HG03432 (cell line): Measurements from ENCODE around the gene MID1.

ENCODE experiments used
- ATAC-seq: cut with Tn5 transposase; IDR thresholded peaks from one replicate; pipeline ENCODE4 v1.9.1; 2021; ENCODE audit warnings: mild to moderate bottlenecking, moderate library complexity; ENCODE audit not compliant: unreplicated experiment

MID1 gene

DNA sequence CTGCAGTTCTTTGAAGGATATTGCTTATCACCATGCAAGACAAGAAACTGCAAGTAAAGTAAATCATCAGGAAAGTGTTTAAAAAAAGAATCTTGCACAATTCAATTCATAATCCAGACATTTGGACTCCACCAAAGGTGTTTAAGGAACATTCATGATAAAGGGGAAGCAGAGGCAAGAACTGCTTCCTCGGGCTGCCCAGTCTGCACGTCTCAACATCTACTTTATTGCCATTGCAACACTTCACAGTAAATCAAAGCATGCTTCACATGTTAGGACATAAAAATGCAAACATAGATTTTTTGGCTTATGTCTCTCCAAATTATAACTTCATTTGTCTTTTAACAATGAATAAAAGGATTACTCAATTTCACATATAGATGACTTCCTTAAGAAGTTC is 42.5 kb downstream of the MID1 start:
- no peak for ATAC-seq

DNA sequence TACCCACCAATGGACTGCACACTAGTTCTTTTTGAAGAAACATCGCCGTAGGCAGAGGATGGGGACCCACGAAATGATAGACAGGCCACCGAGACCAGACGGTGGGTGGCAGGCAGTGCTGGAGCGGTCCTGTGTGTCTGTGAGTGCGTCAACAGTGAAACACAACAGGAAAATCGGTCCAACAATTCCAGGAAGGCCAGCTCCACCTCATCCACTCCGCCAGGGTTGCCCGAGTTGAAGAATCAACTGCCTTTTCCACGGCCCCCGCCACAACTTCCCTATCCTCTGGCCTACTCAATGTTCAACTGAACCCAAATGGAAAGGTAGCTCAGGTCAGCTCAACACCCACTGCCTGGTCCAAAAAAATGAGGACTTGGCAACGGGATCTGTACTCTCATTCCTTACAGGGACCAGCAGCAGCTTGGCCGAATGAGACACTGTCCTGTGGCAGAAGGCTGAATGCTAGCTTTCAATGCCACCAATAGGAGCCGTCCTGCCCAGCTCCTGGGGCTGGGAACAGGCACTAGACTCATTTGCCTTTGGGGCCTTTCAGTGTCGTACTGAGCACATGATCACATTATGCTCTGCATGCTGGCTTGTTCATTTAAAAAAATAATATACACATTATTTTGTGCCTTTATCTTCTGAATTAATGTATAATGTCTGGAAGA is 43.5 kb downstream of the MID1 start:
- no peak for ATAC-seq

DNA sequence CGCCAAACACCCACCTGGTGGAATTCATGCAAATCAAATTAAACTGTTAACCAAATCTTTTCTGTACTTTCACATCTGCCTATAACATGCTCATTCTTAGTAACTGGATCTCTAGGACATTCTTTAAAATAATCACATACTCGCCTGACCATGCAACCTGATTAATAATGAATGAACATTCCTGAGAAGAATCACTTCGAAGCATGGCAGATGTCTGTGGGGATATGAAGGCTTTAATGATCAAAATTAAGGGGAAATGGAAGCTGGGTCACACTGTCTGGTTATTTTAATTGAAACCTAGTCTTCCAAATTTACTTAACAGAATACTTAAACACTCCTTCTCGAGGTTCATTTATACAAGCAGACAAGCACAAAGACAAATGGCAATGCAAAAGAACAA is 44.2 kb downstream of the MID1 start:
- ATAC-seq = no peak

DNA sequence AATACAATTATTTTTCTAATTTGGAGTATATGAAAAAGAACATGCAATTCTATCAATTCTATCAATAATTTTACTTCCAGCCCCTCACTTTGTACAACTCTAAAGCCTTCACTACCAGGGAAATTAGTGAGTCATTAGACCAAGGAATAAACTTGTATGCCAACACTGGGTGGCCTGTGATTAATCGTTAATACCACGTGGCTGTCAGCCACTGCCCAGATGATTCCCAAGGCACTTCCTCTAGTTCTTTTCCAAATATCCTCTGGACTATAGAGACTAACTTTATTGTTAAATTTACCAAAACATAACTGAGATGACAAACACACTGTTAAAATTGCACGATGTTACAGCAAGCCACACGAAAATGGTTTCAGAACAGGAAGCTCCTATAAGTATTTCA is 45.7 kb downstream of the MID1 start:
- ATAC-seq = no peak

DNA sequence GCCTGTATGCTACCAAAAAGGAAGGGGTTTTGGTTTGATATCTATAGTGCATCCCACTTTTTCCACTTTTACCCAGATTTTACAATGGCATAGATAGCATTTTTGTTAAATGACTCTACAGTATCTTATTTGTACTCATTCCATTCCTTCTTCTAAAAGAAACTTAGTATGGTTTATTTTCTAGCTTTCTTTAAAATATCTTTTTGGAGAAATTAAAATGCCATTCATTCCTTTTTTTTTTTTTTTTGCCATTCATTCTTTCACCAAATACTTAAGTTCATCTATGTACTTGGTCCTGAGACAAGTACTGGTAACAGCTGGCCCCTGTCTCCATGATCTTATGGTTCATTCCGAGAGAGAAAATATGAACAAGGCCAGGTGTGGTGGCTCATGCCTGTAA is 49.1 kb downstream of the MID1 start:
- no peak for ATAC-seq

DNA sequence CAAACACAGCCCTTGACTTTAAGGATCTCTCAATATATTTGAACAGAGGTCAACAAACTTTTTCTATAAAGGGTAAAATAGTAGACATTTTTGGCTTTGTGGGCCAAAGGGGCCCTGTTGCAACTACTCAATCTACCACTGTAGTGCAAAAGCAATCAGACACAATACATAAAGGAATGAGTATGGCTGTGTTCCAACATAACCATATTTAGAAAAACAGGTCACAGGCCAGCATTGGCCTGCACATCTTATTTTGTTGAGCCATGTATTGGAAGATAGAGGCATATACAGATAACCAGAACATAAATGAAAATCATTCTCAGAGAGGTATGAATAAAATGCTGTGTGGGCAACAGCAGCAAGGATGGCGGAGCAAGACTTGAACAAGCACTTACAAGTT is 49.8 kb downstream of the MID1 start:
- no peak for ATAC-seq

DNA sequence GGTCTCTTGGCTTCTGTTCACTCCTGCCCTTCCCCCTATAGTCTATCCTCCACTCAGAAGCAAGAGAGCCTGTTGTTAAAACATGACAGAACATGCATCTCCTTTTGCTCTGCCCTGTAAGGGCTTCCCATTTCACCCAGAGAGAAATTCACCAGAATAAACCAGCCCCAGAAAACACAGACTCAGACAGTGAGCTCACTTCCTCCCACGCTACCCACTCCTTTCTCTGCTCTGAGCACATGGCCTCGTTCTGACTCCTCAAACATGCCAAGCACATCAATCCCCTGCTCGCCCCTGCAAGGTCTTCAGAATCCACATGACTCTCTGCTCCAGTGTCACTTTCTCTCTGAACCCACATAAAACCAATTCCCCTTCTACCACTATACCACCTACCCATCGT is 50.4 kb downstream of the MID1 start:
- no peak for ATAC-seq

DNA sequence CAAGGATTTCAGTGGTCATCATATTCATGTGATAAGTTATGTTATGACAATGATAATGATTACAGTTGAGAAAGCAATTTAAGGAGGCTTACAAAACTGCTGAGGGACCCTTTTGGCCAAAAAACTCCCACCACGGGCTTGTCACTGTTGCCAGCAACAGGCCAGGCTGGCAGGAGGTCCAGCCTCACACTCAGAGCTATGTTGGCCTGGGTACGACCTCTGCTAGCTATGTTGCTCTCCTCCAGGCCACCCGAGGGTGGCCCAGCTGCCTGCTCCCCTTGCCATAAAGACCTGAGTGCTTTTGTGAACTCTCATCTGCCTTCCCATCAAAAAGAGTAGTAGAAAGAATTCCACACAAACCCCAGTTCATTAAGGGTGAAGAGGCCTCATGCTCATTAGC is 52.0 kb downstream of the MID1 start:
- ATAC-seq = no peak

DNA sequence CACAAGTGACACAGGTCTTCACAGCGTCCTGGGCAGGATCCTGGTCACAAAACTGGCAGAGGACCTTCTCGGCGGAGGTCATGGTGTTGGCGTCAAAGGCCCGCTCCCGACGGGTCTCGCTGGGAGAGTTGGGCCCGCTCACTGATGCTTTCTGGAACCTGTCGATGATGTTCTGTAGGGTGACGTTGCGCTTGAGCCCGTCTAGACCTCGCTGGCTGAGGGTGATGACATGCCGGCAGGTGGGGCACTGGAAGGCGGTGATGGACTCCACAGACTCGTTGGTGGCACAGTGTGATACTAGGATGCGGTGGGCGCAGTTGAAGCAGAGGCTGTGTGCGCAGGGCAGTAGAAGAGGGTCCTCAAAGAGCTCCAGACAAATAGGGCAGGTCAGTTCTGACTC is 53.2 kb downstream of the MID1 start:
- no peak for ATAC-seq

DNA sequence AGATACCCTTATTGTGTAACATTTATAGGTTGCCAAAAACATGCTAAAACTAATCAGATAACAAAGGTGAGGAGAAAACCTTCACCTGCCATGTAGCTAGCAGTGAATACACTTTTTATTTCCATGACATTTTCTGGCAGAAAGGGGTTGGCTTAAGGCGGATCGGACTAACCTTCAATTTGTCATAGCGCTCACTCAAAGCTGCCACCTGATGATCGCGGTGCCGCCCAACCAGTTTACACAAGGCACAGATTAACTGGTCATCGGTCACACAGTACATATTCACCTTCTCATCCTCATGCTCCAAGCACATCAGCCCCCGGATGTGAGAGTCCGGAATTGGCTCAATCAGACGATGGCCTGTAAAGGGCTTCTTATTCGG is 53.7 kb downstream of the MID1 start:
- no peak for ATAC-seq

DNA sequence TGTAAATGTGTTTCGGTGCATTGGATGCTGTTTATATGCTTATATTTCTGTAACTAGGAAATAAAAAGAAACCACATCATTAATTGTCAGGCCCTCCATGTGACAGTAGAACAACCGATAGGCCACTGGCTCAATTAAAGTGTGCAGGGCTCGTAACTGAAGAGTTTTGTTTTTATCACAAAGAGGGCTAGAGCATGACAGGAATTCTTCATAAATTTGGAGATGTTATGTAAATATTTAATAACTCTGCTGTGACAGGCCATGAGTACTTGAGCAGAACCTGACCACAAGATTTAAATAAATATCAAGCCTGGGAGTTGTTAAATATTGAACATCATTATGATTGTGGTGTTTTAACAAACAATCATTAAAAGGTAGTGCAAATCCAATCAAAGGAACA is 55.9 kb downstream of the MID1 start:
- ATAC-seq = no peak

DNA sequence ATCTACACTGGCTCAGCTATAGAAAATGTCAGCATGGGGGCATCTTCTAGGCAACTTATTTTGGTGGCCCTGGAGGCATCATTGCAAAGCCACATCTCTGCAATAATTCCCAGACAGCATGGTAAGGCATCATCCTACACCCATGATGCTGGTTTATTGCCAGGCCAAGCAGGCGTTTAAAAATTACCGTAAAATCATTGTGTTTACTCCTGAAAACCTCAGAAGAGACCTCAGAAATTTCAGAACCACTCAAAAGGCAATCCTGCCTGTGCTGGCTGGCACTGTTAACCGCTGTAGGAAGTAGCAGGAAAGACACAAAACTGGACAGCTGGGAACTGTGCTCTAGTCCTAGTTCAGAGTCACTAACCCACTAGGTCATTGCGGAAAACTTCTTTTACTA is 63.2 kb downstream of the MID1 start:
- no peak for ATAC-seq

DNA sequence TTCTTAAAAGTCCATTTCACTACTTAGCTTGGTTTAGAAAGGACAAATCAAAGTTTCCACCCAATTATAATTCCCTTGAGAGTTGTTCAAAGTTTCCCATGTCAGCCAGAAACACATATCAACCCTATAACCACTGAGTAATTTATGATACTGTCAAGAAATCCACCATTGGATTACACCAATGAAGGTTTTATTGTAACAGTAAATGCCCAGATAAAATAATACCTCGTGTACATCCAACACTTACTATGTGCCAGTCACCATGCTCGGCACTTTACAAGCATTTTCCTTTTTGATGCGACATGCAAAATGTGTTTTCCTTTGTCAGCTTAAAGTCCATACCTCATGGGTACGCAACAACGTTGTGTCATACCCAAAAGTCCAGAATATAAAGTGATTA is 64.0 kb downstream of the MID1 start:
- ATAC-seq = no peak

DNA sequence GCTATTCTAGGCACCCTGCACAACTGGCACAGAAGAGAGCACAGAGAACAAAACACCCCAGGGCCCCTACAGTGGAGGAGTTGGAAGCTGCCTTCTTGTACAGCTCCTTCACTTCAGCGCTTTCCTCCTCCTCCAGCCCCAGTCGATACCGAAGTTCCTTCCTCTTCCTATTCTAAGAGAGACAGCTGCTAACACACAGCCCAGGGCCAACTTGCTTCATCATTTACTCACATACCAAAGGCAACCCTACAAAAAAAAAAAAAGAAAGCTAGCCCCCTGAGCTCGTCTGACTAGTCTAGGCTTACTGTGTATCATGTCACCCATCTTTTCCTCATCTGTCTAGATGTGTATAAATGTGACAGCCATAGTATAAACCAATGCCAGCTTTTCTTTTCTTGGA is 64.5 kb downstream of the MID1 start:
- no peak for ATAC-seq

DNA sequence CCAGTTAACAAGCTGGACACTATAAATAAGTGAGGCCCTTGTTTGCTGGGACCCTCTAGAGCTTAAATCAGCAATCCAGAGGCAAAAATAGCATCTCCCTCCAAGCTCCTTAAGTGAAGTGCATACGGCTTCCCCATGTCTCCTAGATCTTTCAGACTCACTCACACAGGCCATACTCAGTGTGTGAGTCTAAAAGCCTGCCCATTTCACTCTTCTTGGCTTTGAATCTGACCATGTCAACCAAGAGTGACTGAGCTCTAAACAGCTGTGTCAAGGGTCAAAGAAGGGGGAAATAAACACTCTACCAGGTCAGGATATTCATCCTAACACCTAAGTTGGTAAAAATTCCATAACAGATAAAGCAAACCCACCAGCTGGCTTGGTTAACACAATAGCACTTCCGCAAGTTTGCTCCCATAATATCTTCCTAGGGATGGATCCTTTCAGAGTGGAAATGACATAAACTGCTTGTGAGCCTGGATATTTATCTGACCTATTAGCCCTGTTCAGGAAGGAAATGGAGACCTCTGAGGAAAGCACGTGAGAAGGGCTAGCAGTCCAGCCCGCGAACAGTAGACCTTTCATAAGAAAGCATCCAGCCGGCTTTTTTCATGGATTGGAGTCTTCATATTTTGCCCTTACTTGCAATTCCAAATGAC is 65.6 kb downstream of the MID1 start:
- ATAC-seq = no peak

DNA sequence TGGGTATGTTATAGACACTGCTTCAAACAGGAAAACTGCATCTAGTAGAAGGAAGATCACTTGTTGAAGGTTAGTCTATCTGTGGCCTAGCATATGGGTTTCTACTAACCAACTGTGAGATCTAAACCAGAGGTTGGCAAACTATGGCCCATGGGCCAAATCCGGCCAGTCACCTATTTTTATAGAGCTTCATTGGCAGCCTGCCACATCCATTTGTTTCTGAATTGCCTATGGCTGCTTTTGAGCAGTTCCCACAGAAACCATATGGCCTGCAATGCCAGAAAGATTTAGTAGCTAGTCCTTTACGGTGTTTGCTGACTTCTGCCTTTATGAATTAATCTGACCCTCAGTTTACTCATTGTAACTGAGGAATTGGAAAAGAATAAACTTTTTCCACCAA is 71.1 kb downstream of the MID1 start:
- ATAC-seq = no peak

DNA sequence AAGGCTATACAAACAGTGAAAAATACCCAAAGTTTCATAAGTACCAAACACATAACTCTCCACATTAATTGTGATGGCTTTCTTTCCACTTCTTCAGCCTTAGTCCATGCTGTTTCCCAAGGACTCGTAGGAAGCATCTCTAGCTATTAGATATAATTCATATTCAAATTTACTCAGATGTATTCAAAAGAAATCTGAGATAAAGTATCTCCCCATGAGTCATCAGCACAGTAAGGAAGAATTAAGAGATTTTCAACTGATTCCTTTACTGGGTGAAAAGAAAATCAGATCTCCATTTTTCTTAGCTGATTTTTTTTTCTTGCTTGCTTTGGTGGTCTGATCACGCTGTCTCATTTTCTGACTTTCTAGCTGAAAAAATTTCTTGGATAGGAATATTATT is 71.7 kb downstream of the MID1 start:
- no peak for ATAC-seq

DNA sequence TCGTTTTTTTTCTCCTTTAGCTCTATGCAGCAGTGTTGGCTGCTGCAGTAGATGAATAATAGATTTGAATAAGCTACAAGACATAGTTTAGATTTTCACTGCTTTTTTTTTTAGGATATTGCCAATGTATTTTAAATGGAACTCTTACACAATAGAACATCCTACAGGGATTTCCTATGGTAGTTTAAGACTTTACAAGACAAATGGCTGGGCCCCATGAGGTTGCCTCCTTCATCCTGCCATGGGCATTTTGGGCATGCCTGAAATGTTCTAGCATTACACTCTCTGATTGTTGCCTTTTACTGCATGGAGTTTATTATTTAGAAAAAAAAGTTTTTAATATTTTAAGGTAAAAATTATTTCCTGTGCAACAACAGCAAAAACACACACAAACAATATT is 74.5 kb downstream of the MID1 start:
- no peak for ATAC-seq

DNA sequence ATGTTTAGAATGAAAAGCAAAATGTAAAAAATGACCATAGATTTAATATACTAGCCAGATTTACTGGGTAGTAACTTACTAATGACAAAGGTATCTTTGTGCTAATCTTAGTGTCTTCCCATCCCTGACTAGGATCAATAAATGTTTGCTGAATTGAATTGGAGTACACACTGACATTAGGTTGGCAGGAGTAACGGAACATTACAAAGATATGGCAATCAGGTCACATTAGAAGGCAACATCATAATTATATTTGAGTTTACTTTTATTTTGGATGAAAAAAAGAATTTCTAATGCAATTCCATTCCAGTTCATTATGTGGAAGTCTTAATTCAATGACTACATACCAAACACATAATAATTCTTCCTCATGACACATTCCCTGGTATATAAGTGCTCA is 77.8 kb downstream of the MID1 start:
- ATAC-seq = no peak

DNA sequence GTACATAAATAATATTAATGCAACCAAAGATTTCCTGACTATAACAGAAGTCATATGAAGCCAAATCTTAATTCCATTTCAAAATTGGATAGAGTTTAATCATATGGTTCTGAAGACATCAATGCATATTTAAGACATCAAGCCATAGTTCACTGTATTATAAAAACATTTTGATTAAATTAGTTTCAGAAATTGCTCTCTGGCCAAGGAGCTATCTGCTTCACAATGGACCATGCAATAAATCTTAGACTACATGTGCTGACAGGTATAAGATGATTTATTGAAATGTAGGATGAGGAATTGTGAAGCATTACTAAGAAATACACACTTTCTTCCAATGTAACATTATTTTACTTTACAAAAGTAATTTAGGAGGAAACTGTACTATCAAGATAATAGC is 81.6 kb downstream of the MID1 start:
- ATAC-seq = no peak

DNA sequence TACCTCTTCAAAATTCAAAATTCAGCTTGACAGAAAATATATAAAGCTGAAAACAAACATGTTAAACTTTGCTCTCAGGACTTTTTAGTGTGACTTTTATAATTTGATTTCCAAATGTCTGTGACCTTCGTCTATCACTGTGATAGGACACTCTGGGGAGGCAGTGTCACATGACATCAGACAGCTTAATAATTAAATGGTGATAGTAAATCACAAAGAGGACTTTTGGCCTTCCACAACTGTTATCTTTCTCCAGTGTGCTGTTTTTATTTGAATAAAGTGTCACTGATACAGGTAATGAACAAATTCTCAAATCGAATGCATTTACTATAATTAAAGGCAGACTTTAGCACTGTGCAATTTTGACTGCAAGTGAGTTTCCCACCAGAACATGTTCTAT is 83.1 kb downstream of the MID1 start:
- no peak for ATAC-seq

DNA sequence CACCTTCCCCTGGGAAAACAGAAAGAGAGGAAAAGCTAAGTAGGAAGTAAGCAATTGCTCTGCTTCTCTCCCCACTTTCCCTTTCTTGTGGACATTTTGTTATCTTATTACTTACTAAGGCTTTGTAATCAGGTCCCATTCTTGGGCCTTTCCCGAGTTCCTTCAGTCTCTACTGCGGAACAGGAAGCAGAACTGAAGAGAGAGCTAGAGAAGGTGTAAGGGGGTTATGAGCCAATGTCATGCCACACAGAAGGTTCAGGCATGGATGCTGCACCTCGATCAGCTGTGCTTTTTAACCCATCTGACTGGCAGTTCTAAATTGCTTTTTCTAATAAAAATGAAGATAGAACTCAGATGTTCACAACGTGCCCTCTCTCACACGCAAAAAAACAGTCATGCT is 83.6 kb downstream of the MID1 start:
- no peak for ATAC-seq

DNA sequence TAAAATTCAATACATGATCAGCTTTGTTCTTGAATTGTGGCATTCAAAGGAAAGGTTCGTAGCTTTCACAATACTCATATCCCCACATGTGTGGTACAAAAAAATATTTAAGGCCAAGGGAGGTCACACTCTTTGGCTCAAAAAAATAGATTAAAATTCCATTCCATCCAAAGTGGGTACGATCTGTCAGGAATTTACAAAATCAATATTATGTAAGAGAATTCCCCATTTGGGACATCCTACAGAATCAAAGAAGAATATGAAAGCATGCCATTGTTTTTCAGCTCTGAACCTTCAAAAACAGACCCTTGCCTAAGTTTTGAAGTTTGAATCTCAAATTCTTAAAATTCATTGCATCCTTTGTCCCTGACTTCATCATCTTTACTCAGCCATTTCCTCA is 85.8 kb downstream of the MID1 start:
- ATAC-seq = no peak
